Measurements from ENCODE around the gene MAP3K6.

The MAP3K6 gene

GRCh38 chr1:27397110-27397509 is 30.3 kb upstream of the MAP3K6 start:
- TF ChIP-seq FOXM1 (IDR thresholded peaks at IDR 0.05; ENCODE audit: borderline replicate concordance, low read depth), result no peak
- no peak for TF ChIP-seq USF1 (IDR thresholded peaks at IDR 0.05)
- TF ChIP-seq ZBTB7A (IDR thresholded peaks at IDR 0.05; ENCODE audit: low read depth), result no peak
- TF ChIP-seq CREB1 (IDR thresholded peaks at IDR 0.05; ENCODE audit: low read depth), result no peak
- no peak for TF ChIP-seq EP300 (IDR thresholded peaks at IDR 0.05; ENCODE audit: borderline replicate concordance)
- TF ChIP-seq YY1 (IDR thresholded peaks at IDR 0.05; ENCODE audit: low read depth), result no peak
- no peak for TF ChIP-seq TCF12 (IDR thresholded peaks at IDR 0.05; ENCODE audit: low read depth)
- TF ChIP-seq TAF1 (IDR thresholded peaks at IDR 0.05; ENCODE audit: low read depth), result no peak
- TF ChIP-seq NFIC (IDR thresholded peaks at IDR 0.05), result no peak
- no peak for TF ChIP-seq EGR1 (IDR thresholded peaks at IDR 0.05)
- TF ChIP-seq MAX (IDR thresholded peaks at IDR 0.05), result no peak
- no peak for TF ChIP-seq TEAD4 (IDR thresholded peaks at IDR 0.05)
- no peak for TF ChIP-seq CEBPB (IDR thresholded peaks at IDR 0.05)
- no peak for TF ChIP-seq RAD21 (IDR thresholded peaks at IDR 0.05; ENCODE audit: low read depth)
- TF ChIP-seq REST (IDR thresholded peaks at IDR 0.05; ENCODE audit: low read depth), result no peak

- TF ChIP-seq RAD21 (IDR thresholded peaks at IDR 0.05; ENCODE audit: low read depth), result peak; percentile 93
- TF ChIP-seq TEAD4 (IDR thresholded peaks at IDR 0.05), result peak; percentile 63
- no peak; the same call in 1 of the 2 replicates for TF ChIP-seq TCF12 (IDR thresholded peaks at IDR 0.05; ENCODE audit: low read depth)
- TF ChIP-seq YY1 (IDR thresholded peaks at IDR 0.05; ENCODE audit: low read depth), result 0 out of 2 replicates have a peak, but pooled peaks have one; percentile 13
- TF ChIP-seq EGR1 (IDR thresholded peaks at IDR 0.05), result no peak
- TF ChIP-seq USF1 (IDR thresholded peaks at IDR 0.05), result peak; percentile 31
- no peak for TF ChIP-seq FOXM1 (IDR thresholded peaks at IDR 0.05; ENCODE audit: borderline replicate concordance, low read depth)
- TF ChIP-seq CEBPB (IDR thresholded peaks at IDR 0.05), result 0 out of 2 replicates have a peak, but pooled peaks have one; percentile 3
These were observed 28.9 kb upstream of the MAP3K6 start for GRCh38 chr1:27395441-27396195.

- TF ChIP-seq TCF12 (IDR thresholded peaks at IDR 0.05; ENCODE audit: low read depth) (no peak), FOXM1 (IDR thresholded peaks at IDR 0.05; ENCODE audit: borderline replicate concordance, low read depth) (no peak), CEBPB (IDR thresholded peaks at IDR 0.05) (no peak), REST (IDR thresholded peaks at IDR 0.05; ENCODE audit: low read depth) (no peak), NFIC (IDR thresholded peaks at IDR 0.05) (no peak), MAX (IDR thresholded peaks at IDR 0.05) (no peak), CREB1 (IDR thresholded peaks at IDR 0.05; ENCODE audit: low read depth) (no peak), RAD21 (IDR thresholded peaks at IDR 0.05; ENCODE audit: low read depth) (no peak), USF1 (IDR thresholded peaks at IDR 0.05) (no peak), TAF1 (IDR thresholded peaks at IDR 0.05; ENCODE audit: low read depth) (no peak), YY1 (IDR thresholded peaks at IDR 0.05; ENCODE audit: low read depth) (no peak), EGR1 (IDR thresholded peaks at IDR 0.05) (no peak), TEAD4 (IDR thresholded peaks at IDR 0.05) (no peak), ZBTB7A (IDR thresholded peaks at IDR 0.05; ENCODE audit: low read depth) (no peak), EP300 (IDR thresholded peaks at IDR 0.05; ENCODE audit: borderline replicate concordance) (no peak)
These were observed 28.2 kb upstream of the MAP3K6 start for GRCh38 chr1:27394925-27395324.

- no peak for TF ChIP-seq RAD21 (IDR thresholded peaks at IDR 0.05; ENCODE audit: low read depth)
- no peak for TF ChIP-seq CEBPB (IDR thresholded peaks at IDR 0.05)
- no peak for TF ChIP-seq TCF12 (IDR thresholded peaks at IDR 0.05; ENCODE audit: low read depth)
- no peak for TF ChIP-seq EP300 (IDR thresholded peaks at IDR 0.05; ENCODE audit: borderline replicate concordance)
- no peak for TF ChIP-seq MAX (IDR thresholded peaks at IDR 0.05)
- no peak for TF ChIP-seq TEAD4 (IDR thresholded peaks at IDR 0.05)
- TF ChIP-seq EGR1 (IDR thresholded peaks at IDR 0.05), result no peak
- TF ChIP-seq NFIC (IDR thresholded peaks at IDR 0.05), result no peak
- no peak for TF ChIP-seq ZBTB7A (IDR thresholded peaks at IDR 0.05; ENCODE audit: low read depth)
- TF ChIP-seq REST (IDR thresholded peaks at IDR 0.05; ENCODE audit: low read depth), result no peak
- no peak for TF ChIP-seq CREB1 (IDR thresholded peaks at IDR 0.05; ENCODE audit: low read depth)
- no peak for TF ChIP-seq FOXM1 (IDR thresholded peaks at IDR 0.05; ENCODE audit: borderline replicate concordance, low read depth)
- TF ChIP-seq TAF1 (IDR thresholded peaks at IDR 0.05; ENCODE audit: low read depth), result no peak
- no peak for TF ChIP-seq USF1 (IDR thresholded peaks at IDR 0.05)
These were observed 27.5 kb upstream of the MAP3K6 start for GRCh38 chr1:27394282-27394658.

All from Ishikawa (cell line).